Stimulated activated naive CD8-positive, alpha-beta T cell treated with anti-CD3 and anti-CD28 coated beads, Interleukin-15, amount 100 ng/mL, for 72 hours (primary cell): ENCODE measurements around the gene TRAF1.
A peak's percentile ranks its signal among the peaks of the same experiment; 100 is the strongest.
"Not testable (repeated sequence)": the region's sequence is repeated elsewhere in the genome, so short reads cannot be mapped to it uniquely, and the experiment has no call there.

Experiments
- ATAC-seq: fragments of 150-1000 bp; cut with Tn5 transposase; 2 replicates; pipeline ENCODE4 v1.10.0; 2021; ENCODE audit warnings: mild to moderate bottlenecking, moderate library complexity
- DNase-seq, 2 donors: peaks; one replicate each; pipeline ENCODE4 v3.0.0; 2021 to 2022
- H3K27ac Mint-ChIP-seq, 2 donors: one replicate each; pipeline ENCODE4 v1.8.0; 2022; ENCODE audit warnings: mild to moderate bottlenecking in 2 of 2, mixed read lengths in 2 of 2, moderate library complexity in 2 of 2
- H3K27me3 Mint-ChIP-seq: one replicate; pipeline ENCODE4 v1.8.0; 2022; ENCODE audit warnings: mixed read lengths
- H3K4me1 Mint-ChIP-seq: one replicate; pipeline ENCODE4 v1.8.0; 2022; ENCODE audit warnings: mild to moderate bottlenecking, mixed read lengths
- H3K4me3 Mint-ChIP-seq, 2 donors: one replicate each; pipeline ENCODE4 v1.8.0; 2022; ENCODE audit warnings: mild to moderate bottlenecking in 2 of 2, mixed read lengths in 2 of 2, moderate library complexity in 1 of 2
- H3K9me3 Mint-ChIP-seq, 2 donors: one replicate each; pipeline ENCODE4 v1.8.0; 2022; ENCODE audit warnings: mixed read lengths in 2 of 2

Gene TRAF1

GRCh38 chr9:120926397-120926928, at the start of gene TRAF1:
Gene TRAF1, minus strand, starts transcription at chr9:120926796. Its CDS starts 721 bp downstream, at chr9:120926075.
- Mint-ChIP-seq H3K27me3 (no peaks in the 10 kb centered on the region), H3K4me3 (peak within 1 kb of the TSS; percentile 88 to 89), H3K4me1 (peaks cover 83% of the 10 kb centered on the region), H3K9me3 (no peaks in the 10 kb centered on the region), H3K27ac (peak within 1 kb of the TSS; percentile 97 to 99)
- peak in 1 of 2 donors; percentile 69 for DNase-seq
- ATAC-seq: peak; percentile 61

- Mint-ChIP-seq H3K9me3 (no peaks in the 10 kb centered on the region), H3K27ac (peak overlapping the region; percentile 29 to 80), H3K4me1 (peaks cover 25% of the 10 kb centered on the region), H3K27me3 (no peaks in the 10 kb centered on the region), H3K4me3 (no peak overlapping the region)
- no peak for DNase-seq
- peak; percentile 48 for ATAC-seq
These were observed 48.3 kb upstream of the TRAF1 start for GRCh38 chr9:120974921-120975320.

- H3K27ac Mint-ChIP-seq: peak overlapping the region in 1 of 2 donors; percentile 50
- H3K9me3 Mint-ChIP-seq: no peaks in the 10 kb centered on the region
- H3K4me1 Mint-ChIP-seq: peaks cover 25% of the 10 kb centered on the region
- ATAC-seq (no peak), DNase-seq (no peak)
- H3K4me3 Mint-ChIP-seq: no peak overlapping the region
- H3K27me3 Mint-ChIP-seq: no peaks in the 10 kb centered on the region
These were observed 47.6 kb upstream of the TRAF1 start for GRCh38 chr9:120974181-120974580.

GRCh38 chr9:120971938-120972337, 45.3 kb upstream of the TRAF1 start:
- DNase-seq (no peak), ATAC-seq (no peak)
- Mint-ChIP-seq H3K27ac (peak overlapping the region in 1 of 2 donors; percentile 36), H3K4me1 (peaks cover 25% of the 10 kb centered on the region), H3K4me3 (no peak overlapping the region), H3K27me3 (no peaks in the 10 kb centered on the region), H3K9me3 (no peaks in the 10 kb centered on the region)

GRCh38 chr9:120971471-120971870, 44.9 kb upstream of the TRAF1 start:
- Mint-ChIP-seq H3K4me1 (peaks cover 25% of the 10 kb centered on the region), H3K27ac (peak overlapping the region in 1 of 2 donors; percentile 36)
- not testable (repeated sequence) for DNase-seq, H3K9me3 Mint-ChIP-seq, H3K4me3 Mint-ChIP-seq, H3K27me3 Mint-ChIP-seq, ATAC-seq

- no peak for DNase-seq
- no peak overlapping the region for H3K27ac Mint-ChIP-seq
- H3K4me1 Mint-ChIP-seq: peaks cover 21% of the 10 kb centered on the region
- H3K9me3 Mint-ChIP-seq: no peaks in the 10 kb centered on the region
- ATAC-seq: no peak
- peaks cover 7% of the 10 kb centered on the region for H3K27me3 Mint-ChIP-seq
- H3K4me3 Mint-ChIP-seq: no peak overlapping the region
These were observed 43.6 kb upstream of the TRAF1 start for GRCh38 chr9:120970244-120970643.

- Mint-ChIP-seq H3K4me3 (no peak overlapping the region), H3K9me3 (no peaks in the 10 kb centered on the region), H3K4me1 (no peaks in the 10 kb centered on the region), H3K27me3 (peaks cover 7% of the 10 kb centered on the region), H3K27ac (no peak overlapping the region)
- ATAC-seq: no peak
- DNase-seq: no peak
These were observed 39.4 kb upstream of the TRAF1 start for GRCh38 chr9:120966013-120966369.

- H3K9me3 Mint-ChIP-seq: no peaks in the 10 kb centered on the region
- no peak overlapping the region for H3K4me3 Mint-ChIP-seq
- peaks cover 7% of the 10 kb centered on the region for H3K27me3 Mint-ChIP-seq
- ATAC-seq (no peak), DNase-seq (no peak)
- H3K27ac Mint-ChIP-seq: no peak overlapping the region
- H3K4me1 Mint-ChIP-seq: no peaks in the 10 kb centered on the region
These were observed 38.9 kb upstream of the TRAF1 start for GRCh38 chr9:120965344-120966012.

GRCh38 chr9:120961936-120962335, 35.3 kb upstream of the TRAF1 start:
- H3K4me1 Mint-ChIP-seq: no peaks in the 10 kb centered on the region
- no peak for DNase-seq
- no peaks in the 10 kb centered on the region for H3K9me3 Mint-ChIP-seq

GRCh38 chr9:120960001-120960400, 33.4 kb upstream of the TRAF1 start:
- H3K9me3 Mint-ChIP-seq: no peaks in the 10 kb centered on the region
- ATAC-seq (no peak), DNase-seq (no peak)
- no peak overlapping the region for H3K4me3 Mint-ChIP-seq
- no peaks in the 10 kb centered on the region for H3K27me3 Mint-ChIP-seq
- H3K27ac Mint-ChIP-seq: no peak overlapping the region
- no peaks in the 10 kb centered on the region for H3K4me1 Mint-ChIP-seq

More at GRCh38 chr9:120961936-120962335, 35.3 kb upstream of the TRAF1 start:
- Mint-ChIP-seq H3K27ac (no peak overlapping the region), H3K27me3 (peaks cover 7% of the 10 kb centered on the region), H3K4me3 (no peak overlapping the region)
- ATAC-seq: no peak

GRCh38 chr9:120956862-120957261, 30.3 kb upstream of the TRAF1 start:
- no peak for DNase-seq
- H3K4me3 Mint-ChIP-seq: no peak overlapping the region
- H3K9me3 Mint-ChIP-seq: no peaks in the 10 kb centered on the region
- no peaks in the 10 kb centered on the region for H3K27me3 Mint-ChIP-seq
- H3K27ac Mint-ChIP-seq: no peak overlapping the region
- H3K4me1 Mint-ChIP-seq: no peaks in the 10 kb centered on the region
- ATAC-seq: no peak

GRCh38 chr9:120951960-120952618, 25.5 kb upstream of the TRAF1 start:
- Mint-ChIP-seq H3K27ac (no peak overlapping the region), H3K4me3 (no peak overlapping the region), H3K27me3 (no peaks in the 10 kb centered on the region), H3K9me3 (no peaks in the 10 kb centered on the region), H3K4me1 (no peaks in the 10 kb centered on the region)
- no peak for ATAC-seq
- DNase-seq: no peak

- DNase-seq: no peak
- Mint-ChIP-seq H3K9me3 (no peaks in the 10 kb centered on the region), H3K27ac (no peak overlapping the region), H3K4me3 (no peak overlapping the region), H3K27me3 (no peaks in the 10 kb centered on the region), H3K4me1 (no peaks in the 10 kb centered on the region)
- no peak for ATAC-seq
These were observed 24.1 kb upstream of the TRAF1 start for GRCh38 chr9:120950421-120951388.

GRCh38 chr9:120949290-120949689, 22.7 kb upstream of the TRAF1 start:
- Mint-ChIP-seq H3K27me3 (no peaks in the 10 kb centered on the region), H3K4me3 (no peak overlapping the region), H3K9me3 (no peaks in the 10 kb centered on the region), H3K4me1 (peaks cover 4% of the 10 kb centered on the region), H3K27ac (no peak overlapping the region)
- DNase-seq (no peak), ATAC-seq (no peak)

GRCh38 chr9:120948824-120949223, 22.2 kb upstream of the TRAF1 start:
- H3K27ac Mint-ChIP-seq: no peak overlapping the region
- no peak for ATAC-seq
- no peaks in the 10 kb centered on the region for H3K27me3 Mint-ChIP-seq
- H3K9me3 Mint-ChIP-seq: no peaks in the 10 kb centered on the region
- H3K4me3 Mint-ChIP-seq: no peak overlapping the region
- no peak for DNase-seq
- H3K4me1 Mint-ChIP-seq: peaks cover 4% of the 10 kb centered on the region
